Natural killer cell (primary cell): ENCODE results near the gene MAPK12. TPM values are rescaled to one million over a fixed set of nuclear protein-coding genes. Genes with fewer than 3 reads are reported as not detected.

Experiments
- ATAC-seq, 3 donors: fragments of 150-1000 bp in 2 of 3; fragments of 200-7000 bp in 1 of 3; cut with Tn5 transposase; 1 replicate in 1 of 3; 2 replicates in 2 of 3; pipeline ENCODE4 v1.10.0; 2021; ENCODE audit warnings: mild to moderate bottlenecking in 2 of 3, moderate library complexity in 2 of 3
- DNase-seq, 2 donors: peaks; one replicate each; pipeline versions ENCODE4 v3.0.0 to v3.0.0-alpha.2; 2013 to 2021; ENCODE audit warnings: mixed read lengths in 1 of 2
- H3K27ac ChIP-seq: one replicate; pipeline ENCODE4 v1.5.1; 2013; ENCODE audit warnings: mild to moderate bottlenecking, low read length
- H3K27me3 ChIP-seq: one replicate; pipeline ENCODE4 v1.6.1; 2013; ENCODE audit warnings: low read length; ENCODE audit not compliant: control insufficient read depth, insufficient read depth
- H3K36me3 ChIP-seq: one replicate; pipeline ENCODE4 v1.6.1; 2013; ENCODE audit warnings: low read length; ENCODE audit not compliant: control insufficient read depth, insufficient read depth
- H3K4me1 ChIP-seq: one replicate; pipeline ENCODE4 v1.6.1; 2013; ENCODE audit warnings: low read length; ENCODE audit not compliant: control insufficient read depth, insufficient read depth
- H3K4me3 ChIP-seq: one replicate; pipeline ENCODE4 v1.5.1; 2013; ENCODE audit warnings: low read length
- H3K9me3 ChIP-seq: one replicate; pipeline ENCODE4 v1.6.1; 2013; ENCODE audit warnings: low read length; ENCODE audit not compliant: control insufficient read depth, insufficient read depth
- H3K27ac Mint-ChIP-seq, 2 donors: one replicate each; pipeline ENCODE4 v1.8.0; 2022; ENCODE audit warnings: mild to moderate bottlenecking in 2 of 2, mixed read lengths in 2 of 2, moderate library complexity in 1 of 2
- H3K27me3 Mint-ChIP-seq, 2 donors: one replicate each; pipeline ENCODE4 v1.8.0; 2022; ENCODE audit warnings: low read depth in 2 of 2, mixed read lengths in 2 of 2
- H3K36me3 Mint-ChIP-seq: one replicate; pipeline ENCODE4 v1.8.0; 2022; ENCODE audit warnings: mixed read lengths
- H3K4me1 Mint-ChIP-seq, 2 donors: one replicate each; pipeline ENCODE4 v1.8.0; 2022; ENCODE audit warnings: mixed read lengths in 2 of 2
- H3K4me3 Mint-ChIP-seq: one replicate; pipeline ENCODE4 v1.8.0; 2022; ENCODE audit warnings: mild to moderate bottlenecking, moderate library complexity, mixed read lengths
- H3K9me3 Mint-ChIP-seq, 2 donors: one replicate each; pipeline ENCODE4 v1.8.0; 2022; ENCODE audit warnings: mixed read lengths in 2 of 2
- CTCF ChIP-seq: fragments of 200-600 bp; IDR thresholded peaks from one replicate; pipeline ENCODE4 v1.8.0; 2022; ENCODE audit warnings: antibody characterized with exemption
- WGBS: methylation state at CpG from one replicate; pipeline ENCODE4 v1.1.7; 2013; ENCODE audit warnings: missing lambda C conversion rate; ENCODE audit not compliant: insufficient coverage; 5-methylcytosine and 5-hydroxymethylcytosine counted together
- intact Hi-C: fragments of 100-400 bp; cut with micrococcal nuclease; formaldehyde crosslinking; loops from one replicate; pipeline ENCODE4 v1.14.2; 2022
- total RNA-seq, 4 donors: library from RNA; stranded (reverse); fragments of 120-200 nt in 1 of 4; gene quantifications; one replicate each; pipeline versions ENCODE4 v1.2.3 to v1.2.4, GENCODE V29; 2013 to 2022

Gene MAPK12
- total RNA-seq, 3 donors from 2014 or later (not counting 1 experiment from before 2014, with no cell fraction given): 2.2 to 2.5 (median 2.4) TPM

GRCh38 chr22:50218996-50219727 lies 42.3 kb downstream of the MAPK12 start:
- no peaks in the 10 kb centered on the region for H3K4me1 ChIP-seq
- H3K36me3 Mint-ChIP-seq: peaks cover 5% of the 10 kb centered on the region
- H3K9me3 Mint-ChIP-seq: no peaks in the 10 kb centered on the region
- H3K27ac Mint-ChIP-seq: no peak overlapping the region
- H3K9me3 ChIP-seq: no peaks in the 10 kb centered on the region
- no peaks in the 10 kb centered on the region for H3K27me3 Mint-ChIP-seq
- H3K27me3 ChIP-seq: no peaks in the 10 kb centered on the region
- H3K4me3 Mint-ChIP-seq: no peak overlapping the region
- TF ChIP-seq CTCF: no peak
- H3K36me3 ChIP-seq: peaks cover 69% of the 10 kb centered on the region
- H3K4me3 ChIP-seq: no peak overlapping the region
- WGBS: 82% methylated on average over 42 of the region's 42 CpGs
- ATAC-seq (peak in 1 of 3 donors; percentile 19), DNase-seq (no peak)
- H3K4me1 Mint-ChIP-seq: peaks cover 5 to 6% of the 10 kb centered on the region in 2 donors
- H3K27ac ChIP-seq: no peak overlapping the region
- intact Hi-C loops: no loop called here

- TF ChIP-seq CTCF: no peak
- Mint-ChIP-seq H3K27ac (no peak overlapping the region), H3K36me3 (no peaks in the 10 kb centered on the region), H3K27me3 (no peaks in the 10 kb centered on the region), H3K4me1 (peaks cover 5 to 6% of the 10 kb centered on the region in 2 donors), H3K9me3 (no peaks in the 10 kb centered on the region), H3K4me3 (no peak overlapping the region)
- 92% methylated on average over 43 of the region's 43 CpGs for WGBS
- Histone ChIP-seq H3K4me3 (no peak overlapping the region), H3K27ac (no peak overlapping the region), H3K4me1 (no peaks in the 10 kb centered on the region), H3K36me3 (peaks cover 68% of the 10 kb centered on the region), H3K9me3 (no peaks in the 10 kb centered on the region), H3K27me3 (no peaks in the 10 kb centered on the region)
- intact Hi-C loops: no loop called here
- DNase-seq (no peak), ATAC-seq (no peak)
Observed at GRCh38 chr22:50218153-50218995, 43.1 kb downstream of the MAPK12 start.

- WGBS: 85% methylated on average over 21 of the region's 21 CpGs
- H3K9me3 ChIP-seq: no peaks in the 10 kb centered on the region
- H3K4me1 ChIP-seq: no peaks in the 10 kb centered on the region
- H3K27ac ChIP-seq: no peak overlapping the region
- Mint-ChIP-seq H3K27me3 (no peaks in the 10 kb centered on the region), H3K36me3 (no peaks in the 10 kb centered on the region), H3K4me1 (peaks cover 5 to 6% of the 10 kb centered on the region in 2 donors), H3K9me3 (no peaks in the 10 kb centered on the region), H3K27ac (no peak overlapping the region), H3K4me3 (no peak overlapping the region)
- DNase-seq: no peak
- peak in 1 of 3 donors; percentile 7 for ATAC-seq
- no peaks in the 10 kb centered on the region for H3K27me3 ChIP-seq
- no peak for TF ChIP-seq CTCF
- intact Hi-C loops: no loop called here
- H3K36me3 ChIP-seq: peaks cover 67% of the 10 kb centered on the region
- H3K4me3 ChIP-seq: no peak overlapping the region
Observed at GRCh38 chr22:50217543-50218152, 43.8 kb downstream of the MAPK12 start.
